Dendritic cell treated with granulocyte-macrophage colony-stimulating factor and Interleukin-4, amounts not matched to agents 40 ng/mL and 50 ng/mL, for 4 days (primary cell): Measurements from ENCODE around the gene SLC39A11.
"Not testable (repeated sequence)": the region's sequence is repeated elsewhere in the genome, so short reads cannot be mapped to it uniquely, and the experiment has no call there.

ENCODE experiments used
- H3K27ac Mint-ChIP-seq: one replicate; pipeline ENCODE4 v1.8.0; 2022; ENCODE audit warnings: mild to moderate bottlenecking, mixed read lengths
- H3K27me3 Mint-ChIP-seq: one replicate; pipeline ENCODE4 v1.8.0; 2022; ENCODE audit warnings: mild to moderate bottlenecking, mixed read lengths
- H3K36me3 Mint-ChIP-seq: one replicate; pipeline ENCODE4 v1.8.0; 2022; ENCODE audit warnings: low read depth, mixed read lengths
- H3K4me1 Mint-ChIP-seq: one replicate; pipeline ENCODE4 v1.8.0; 2022; ENCODE audit warnings: low read depth, mixed read lengths
- H3K4me3 Mint-ChIP-seq: one replicate; pipeline ENCODE4 v1.8.0; 2022; ENCODE audit warnings: mild to moderate bottlenecking, moderate library complexity, mixed read lengths
- H3K9me3 Mint-ChIP-seq: one replicate; pipeline ENCODE4 v1.8.0; 2022; ENCODE audit warnings: mixed read lengths
- intact Hi-C: fragments of 100-400 bp; cut with micrococcal nuclease; formaldehyde crosslinking; loops from one replicate; pipeline ENCODE4 v1.15.0; 2022

The SLC39A11 gene

GRCh38 chr17:72797142-72797541 is 295.3 kb downstream of the SLC39A11 start:
- H3K9me3 Mint-ChIP-seq, result peaks cover 89% of the 10 kb centered on the region
- no peak overlapping the region for H3K27ac Mint-ChIP-seq
- intact Hi-C loops, result no loop called here
- no peaks in the 10 kb centered on the region for H3K4me1 Mint-ChIP-seq
- no peak overlapping the region for H3K4me3 Mint-ChIP-seq
- H3K27me3 Mint-ChIP-seq, result no peaks in the 10 kb centered on the region
- H3K36me3 Mint-ChIP-seq, result peaks cover 86% of the 10 kb centered on the region

- Mint-ChIP-seq H3K27me3 (no peaks in the 10 kb centered on the region), H3K36me3 (peaks cover 89% of the 10 kb centered on the region), H3K27ac (no peak overlapping the region), H3K4me3 (no peak overlapping the region), H3K9me3 (peaks cover 93% of the 10 kb centered on the region), H3K4me1 (no peaks in the 10 kb centered on the region)
- intact Hi-C loops, result no loop called here
Observed at GRCh38 chr17:72795941-72796340, 296.5 kb downstream of the SLC39A11 start.

- no peaks in the 10 kb centered on the region for H3K27me3 Mint-ChIP-seq
- intact Hi-C loops, result no loop called here
- no peaks in the 10 kb centered on the region for H3K4me1 Mint-ChIP-seq
- peaks cover 78% of the 10 kb centered on the region for H3K36me3 Mint-ChIP-seq
- H3K4me3 Mint-ChIP-seq, result no peak overlapping the region
- no peak overlapping the region for H3K27ac Mint-ChIP-seq
- peaks cover 76% of the 10 kb centered on the region for H3K9me3 Mint-ChIP-seq
Observed at GRCh38 chr17:72794152-72794551, 298.3 kb downstream of the SLC39A11 start.

- Mint-ChIP-seq H3K36me3 (peaks cover 65% of the 10 kb centered on the region), H3K27ac (no peak overlapping the region), H3K4me3 (no peak overlapping the region), H3K9me3 (peaks cover 62% of the 10 kb centered on the region), H3K4me1 (no peaks in the 10 kb centered on the region), H3K27me3 (no peaks in the 10 kb centered on the region)
- intact Hi-C loops, result no loop called here
Observed at GRCh38 chr17:72792771-72793170, 299.7 kb downstream of the SLC39A11 start.

GRCh38 chr17:72790190-72790589 is 302.3 kb downstream of the SLC39A11 start:
- intact Hi-C loops, result no loop called here
- H3K36me3 Mint-ChIP-seq, result peaks cover 48% of the 10 kb centered on the region
- H3K27ac Mint-ChIP-seq, result no peak overlapping the region
- H3K4me1 Mint-ChIP-seq, result no peaks in the 10 kb centered on the region
- H3K27me3 Mint-ChIP-seq, result no peaks in the 10 kb centered on the region
- H3K9me3 Mint-ChIP-seq, result peaks cover 37% of the 10 kb centered on the region
- no peak overlapping the region for H3K4me3 Mint-ChIP-seq

GRCh38 chr17:72789711-72790110 is 302.8 kb downstream of the SLC39A11 start:
- Mint-ChIP-seq H3K4me1 (no peaks in the 10 kb centered on the region), H3K27me3 (no peaks in the 10 kb centered on the region), H3K27ac (no peak overlapping the region), H3K4me3 (no peak overlapping the region), H3K36me3 (peaks cover 43% of the 10 kb centered on the region), H3K9me3 (peaks cover 32% of the 10 kb centered on the region)
- intact Hi-C loops, result no loop called here

- Mint-ChIP-seq H3K4me1 (no peaks in the 10 kb centered on the region), H3K27me3 (no peaks in the 10 kb centered on the region), H3K27ac (no peak overlapping the region), H3K36me3 (peaks cover 36% of the 10 kb centered on the region), H3K4me3 (no peak overlapping the region), H3K9me3 (peaks cover 26% of the 10 kb centered on the region)
- intact Hi-C loops, result no loop called here
Observed at GRCh38 chr17:72788950-72789585, 303.4 kb downstream of the SLC39A11 start.

GRCh38 chr17:72786209-72786608 is 306.3 kb downstream of the SLC39A11 start:
- Mint-ChIP-seq H3K4me1 (no peaks in the 10 kb centered on the region), H3K27me3 (no peaks in the 10 kb centered on the region), H3K4me3 (no peak overlapping the region), H3K27ac (no peak overlapping the region), H3K36me3 (peaks cover 19% of the 10 kb centered on the region), H3K9me3 (no peaks in the 10 kb centered on the region)
- intact Hi-C loops, result no loop called here

GRCh38 chr17:72782985-72783701 is 309.3 kb downstream of the SLC39A11 start:
- H3K4me3 Mint-ChIP-seq, result no peak overlapping the region
- peaks cover 29% of the 10 kb centered on the region for H3K36me3 Mint-ChIP-seq
- H3K9me3 Mint-ChIP-seq, result no peaks in the 10 kb centered on the region
- no peaks in the 10 kb centered on the region for H3K27me3 Mint-ChIP-seq
- no peak overlapping the region for H3K27ac Mint-ChIP-seq
- intact Hi-C loops, result no loop called here
- no peaks in the 10 kb centered on the region for H3K4me1 Mint-ChIP-seq

GRCh38 chr17:72782437-72782836 is 310.1 kb downstream of the SLC39A11 start:
- H3K4me1 Mint-ChIP-seq, H3K27me3 Mint-ChIP-seq, H3K27ac Mint-ChIP-seq, intact Hi-C loops, H3K9me3 Mint-ChIP-seq, H3K4me3 Mint-ChIP-seq: not testable (repeated sequence)
- H3K36me3 Mint-ChIP-seq, result peaks cover 29% of the 10 kb centered on the region

GRCh38 chr17:72778169-72779151 is 314.0 kb downstream of the SLC39A11 start:
- H3K9me3 Mint-ChIP-seq, result no peaks in the 10 kb centered on the region
- no peak overlapping the region for H3K4me3 Mint-ChIP-seq
- intact Hi-C loops, result no loop called here
- no peaks in the 10 kb centered on the region for H3K4me1 Mint-ChIP-seq
- peaks cover 37% of the 10 kb centered on the region for H3K36me3 Mint-ChIP-seq
- no peak overlapping the region for H3K27ac Mint-ChIP-seq
- no peaks in the 10 kb centered on the region for H3K27me3 Mint-ChIP-seq

GRCh38 chr17:72775919-72776318 is 316.6 kb downstream of the SLC39A11 start:
- Mint-ChIP-seq H3K36me3 (peaks cover 49% of the 10 kb centered on the region), H3K27ac (no peak overlapping the region), H3K4me1 (no peaks in the 10 kb centered on the region), H3K4me3 (no peak overlapping the region), H3K27me3 (no peaks in the 10 kb centered on the region), H3K9me3 (no peaks in the 10 kb centered on the region)
- intact Hi-C loops, result no loop called here

GRCh38 chr17:72775237-72775636 is 317.3 kb downstream of the SLC39A11 start:
- Mint-ChIP-seq H3K4me1 (no peaks in the 10 kb centered on the region), H3K36me3 (peaks cover 48% of the 10 kb centered on the region), H3K27me3 (no peaks in the 10 kb centered on the region), H3K4me3 (no peak overlapping the region), H3K27ac (no peak overlapping the region), H3K9me3 (no peaks in the 10 kb centered on the region)
- intact Hi-C loops, result no loop called here

- no peak overlapping the region for H3K27ac Mint-ChIP-seq
- no peaks in the 10 kb centered on the region for H3K27me3 Mint-ChIP-seq
- intact Hi-C loops, result no loop called here
- no peaks in the 10 kb centered on the region for H3K4me1 Mint-ChIP-seq
- H3K9me3 Mint-ChIP-seq, result no peaks in the 10 kb centered on the region
- no peak overlapping the region for H3K4me3 Mint-ChIP-seq
- peaks cover 45% of the 10 kb centered on the region for H3K36me3 Mint-ChIP-seq
Observed at GRCh38 chr17:72774236-72774635, 318.3 kb downstream of the SLC39A11 start.
